ENCODE data around the gene F7. TPM values are rescaled to one million over a fixed set of nuclear protein-coding genes. Genes with fewer than 3 reads are reported as not detected.

F7 gene
- polyA plus RNA-seq, 4 donors: 0.24 to 45.3 TPM; not detected in 2

DNA sequence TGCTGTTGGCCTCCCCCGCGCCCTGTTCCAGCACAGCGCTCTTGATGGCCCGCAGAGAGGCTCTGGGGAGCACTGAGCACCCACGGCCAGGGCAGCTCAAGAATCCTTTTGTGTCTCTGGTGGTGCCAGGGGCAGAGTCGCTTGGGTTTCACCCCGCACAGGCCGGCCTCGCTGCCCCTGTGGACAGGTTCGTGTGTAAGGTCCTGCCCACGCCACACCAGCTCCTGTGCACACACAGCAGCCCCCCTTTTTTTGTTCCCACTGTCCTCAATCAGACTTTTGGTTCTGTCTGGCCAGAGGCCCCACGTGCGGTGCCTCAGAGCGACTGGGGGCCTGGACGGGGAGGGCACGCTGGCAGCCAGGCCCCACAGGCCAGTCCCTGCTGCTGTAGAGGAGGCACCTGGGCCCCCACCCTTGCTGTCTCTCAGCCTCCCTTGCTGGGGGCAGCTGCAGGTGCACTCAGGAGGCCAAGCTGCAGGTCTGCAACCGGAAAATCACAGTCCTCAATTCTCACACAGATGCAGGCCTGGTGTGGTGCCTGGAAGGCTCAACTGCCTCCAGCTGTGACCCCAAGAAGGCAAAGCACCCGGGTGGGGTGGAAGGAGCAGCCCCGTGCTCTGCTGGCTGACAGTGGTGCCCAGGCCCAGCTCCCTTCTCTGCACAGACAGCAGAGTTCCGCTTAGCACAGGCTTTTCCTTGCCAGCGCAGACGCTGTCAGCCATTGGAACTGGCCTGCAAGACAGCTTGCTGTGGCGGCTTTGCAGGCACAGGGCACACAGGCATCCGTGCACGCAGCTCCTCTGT is 12.6 kb upstream of the F7 start:
- 90 to 93% (median 92%) methylated on average over 24 to 25 of the region's 25 CpGs for WGBS, 3 donors
- no peak for DNase-seq

DNA sequence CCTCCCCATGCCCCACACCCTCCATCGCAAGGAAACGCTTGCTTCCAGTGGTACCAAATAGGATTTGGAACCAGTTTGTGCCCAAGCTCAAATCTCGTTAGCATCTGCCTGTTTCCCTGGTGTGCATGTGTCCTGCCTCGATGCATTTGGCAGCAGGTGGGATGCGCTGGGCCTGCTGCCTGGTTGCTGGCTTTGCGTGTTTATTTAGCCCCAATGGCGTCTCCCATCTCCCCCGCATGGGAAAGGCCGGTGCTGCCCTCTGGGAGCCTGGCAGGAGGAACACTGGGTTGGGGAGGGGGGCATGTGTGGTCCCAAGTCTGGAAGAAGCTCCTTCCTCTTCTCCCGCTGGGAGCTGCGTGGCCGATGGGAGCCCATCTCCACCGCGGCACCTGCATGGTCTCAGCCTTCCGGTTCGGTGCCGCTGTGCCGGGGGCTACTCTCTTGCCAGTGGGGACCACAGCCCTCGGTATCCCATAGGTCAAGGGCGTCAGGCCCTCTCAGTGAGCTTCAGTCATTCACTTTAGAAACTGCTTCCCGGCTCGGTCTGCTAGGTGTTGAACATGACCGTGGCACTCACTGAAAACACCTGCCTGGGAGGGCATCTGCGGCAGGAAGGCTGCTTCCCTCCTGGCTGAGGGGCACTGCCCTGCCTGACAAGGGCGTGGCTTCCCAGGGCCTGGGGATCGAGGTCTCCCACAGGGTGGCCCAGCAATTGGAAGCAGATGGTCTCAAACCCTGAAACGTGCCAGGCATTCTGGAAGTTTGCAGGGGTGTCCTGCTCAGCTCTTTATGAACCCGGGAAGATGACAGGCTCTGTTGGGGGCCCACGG is 11.8 kb upstream of the F7 start:
- WGBS, 3 donors: 79 to 86% (median 82%) methylated on average over 29 of the region's 29 CpGs
- no peak for FAIRE-seq

More for the DNA sequence above, 12.6 kb upstream of the F7 start:
- no peak overlapping the region for H3K27ac ChIP-seq (ENCODE audit: low read depth in 1 of 3, low read length in 2 of 3)
- no peaks in the 10 kb centered on the region for H3K27me3 ChIP-seq (ENCODE audit: control insufficient read depth in 3 of 3, insufficient read depth in 3 of 3, low read length in 3 of 3)
- H3K36me3 ChIP-seq (ENCODE audit: control insufficient read depth in 3 of 3, insufficient read depth in 2 of 3, low read depth in 1 of 3, low read length in 3 of 3): peaks cover 0 to 38% (median 0%) of the 10 kb centered on the region in 3 donors
- FAIRE-seq: no peak
- no peak overlapping the region for H3K4me3 ChIP-seq (ENCODE audit: low read depth in 1 of 3, low read length in 3 of 3)
- no peaks in the 10 kb centered on the region for H3K9me3 ChIP-seq (ENCODE audit: control insufficient read depth in 2 of 2, insufficient read depth in 1 of 2, low read depth in 1 of 2, low read length in 1 of 2)
- H3K4me1 ChIP-seq (ENCODE audit: control insufficient read depth in 3 of 3, insufficient read depth in 2 of 3, low read depth in 1 of 3, low read length in 2 of 3): no peaks in the 10 kb centered on the region

DNA sequence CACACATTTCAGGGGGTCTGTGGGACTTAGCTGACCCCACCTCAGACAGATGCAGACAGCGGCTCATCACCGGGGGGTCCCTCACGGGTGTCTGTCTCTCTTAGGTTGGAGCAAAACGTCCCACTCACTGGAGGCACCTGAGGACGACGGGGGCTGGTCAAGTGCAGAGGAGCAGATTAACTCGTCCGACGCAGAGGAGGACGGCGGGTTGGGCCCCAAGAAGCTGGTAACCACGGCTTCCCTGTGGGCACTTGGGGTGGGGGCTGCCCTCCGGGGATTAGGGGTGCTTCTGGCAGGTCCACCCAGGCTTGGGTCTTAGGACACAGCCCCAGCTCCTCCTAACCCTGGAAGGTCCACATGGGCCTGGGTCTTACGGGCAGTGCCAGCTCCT is 11.2 kb upstream of the F7 start:
- Histone ChIP-seq H3K4me1 (ENCODE audit: control insufficient read depth in 3 of 3, insufficient read depth in 2 of 3, low read depth in 1 of 3, low read length in 2 of 3) (no peaks in the 10 kb centered on the region), H3K36me3 (ENCODE audit: control insufficient read depth in 3 of 3, insufficient read depth in 2 of 3, low read depth in 1 of 3, low read length in 3 of 3) (peaks cover 0 to 28% (median 0%) of the 10 kb centered on the region in 3 donors), H3K27me3 (ENCODE audit: control insufficient read depth in 3 of 3, insufficient read depth in 3 of 3, low read length in 3 of 3) (peaks cover 0 to 4% (median 0%) of the 10 kb centered on the region in 3 donors), H3K27ac (ENCODE audit: low read depth in 1 of 3, low read length in 2 of 3) (no peak overlapping the region), H3K9me3 (ENCODE audit: control insufficient read depth in 2 of 2, insufficient read depth in 1 of 2, low read depth in 1 of 2, low read length in 1 of 2) (no peaks in the 10 kb centered on the region), H3K4me3 (ENCODE audit: low read depth in 1 of 3, low read length in 3 of 3) (no peak overlapping the region)
- 87 to 90% (median 87%) methylated on average over 13 to 14 of the region's 14 CpGs for WGBS, 3 donors
- DNase-seq (no peak), FAIRE-seq (no peak)

More for the DNA sequence above, 11.8 kb upstream of the F7 start:
- Histone ChIP-seq H3K9me3 (ENCODE audit: control insufficient read depth in 2 of 2, insufficient read depth in 1 of 2, low read depth in 1 of 2, low read length in 1 of 2) (no peaks in the 10 kb centered on the region), H3K36me3 (ENCODE audit: control insufficient read depth in 3 of 3, insufficient read depth in 2 of 3, low read depth in 1 of 3, low read length in 3 of 3) (peaks cover 0 to 33% (median 0%) of the 10 kb centered on the region in 3 donors), H3K27me3 (ENCODE audit: control insufficient read depth in 3 of 3, insufficient read depth in 3 of 3, low read length in 3 of 3) (no peaks in the 10 kb centered on the region), H3K27ac (ENCODE audit: low read depth in 1 of 3, low read length in 2 of 3) (no peak overlapping the region), H3K4me1 (ENCODE audit: control insufficient read depth in 3 of 3, insufficient read depth in 2 of 3, low read depth in 1 of 3, low read length in 2 of 3) (no peaks in the 10 kb centered on the region), H3K4me3 (ENCODE audit: low read depth in 1 of 3, low read length in 3 of 3) (no peak overlapping the region)
- DNase-seq: no peak

DNA sequence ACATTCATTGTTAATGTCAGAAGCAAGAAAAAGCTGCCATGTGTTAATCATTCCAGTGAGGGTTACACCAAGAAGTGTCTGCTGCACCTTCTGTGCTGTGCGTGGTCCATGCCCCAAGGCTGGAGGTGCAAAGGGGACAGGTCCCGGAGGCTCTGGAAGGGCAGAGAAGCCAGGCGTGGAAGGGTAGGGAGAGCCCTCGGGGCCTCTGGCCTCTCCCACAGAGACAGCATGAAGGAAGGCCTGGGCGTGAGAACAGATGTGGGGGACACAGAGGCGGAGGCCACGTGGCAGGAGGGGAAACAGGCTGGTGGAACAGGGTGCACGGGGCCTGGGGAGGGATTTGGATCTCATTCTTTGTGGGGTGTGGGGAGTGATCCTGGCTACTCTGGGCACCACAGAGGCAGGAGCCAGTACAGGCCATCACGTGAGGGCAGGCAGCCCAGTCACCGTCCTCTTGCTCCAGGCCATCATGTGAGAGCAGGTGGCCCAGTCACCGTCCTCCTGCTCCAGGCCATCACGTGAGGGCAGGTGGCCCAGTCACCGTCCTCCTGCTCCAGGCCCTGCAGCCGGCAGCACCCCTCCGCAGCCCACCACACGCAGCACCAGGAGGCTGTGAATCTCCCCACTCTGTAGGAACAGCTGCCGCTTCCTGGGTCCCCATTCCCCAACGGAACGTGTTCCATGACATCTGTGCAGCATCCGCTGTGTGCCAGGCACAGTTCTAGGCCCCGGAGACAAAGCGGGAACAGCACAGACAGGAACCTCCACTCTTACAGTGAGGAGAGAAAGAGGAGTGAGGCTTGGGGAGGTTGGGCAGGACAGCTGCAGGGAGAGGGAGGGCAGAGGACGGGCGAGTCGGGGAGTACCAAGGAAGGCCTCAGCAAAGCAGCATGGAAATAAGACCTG is 10.2 kb upstream of the F7 start:
- Histone ChIP-seq H3K27me3 (ENCODE audit: control insufficient read depth in 3 of 3, insufficient read depth in 3 of 3, low read length in 3 of 3) (peaks cover 0 to 4% (median 0%) of the 10 kb centered on the region in 3 donors), H3K27ac (ENCODE audit: low read depth in 1 of 3, low read length in 2 of 3) (no peak overlapping the region), H3K4me3 (ENCODE audit: low read depth in 1 of 3, low read length in 3 of 3) (no peak overlapping the region), H3K36me3 (ENCODE audit: control insufficient read depth in 3 of 3, insufficient read depth in 2 of 3, low read depth in 1 of 3, low read length in 3 of 3) (peaks cover 0 to 20% (median 0%) of the 10 kb centered on the region in 3 donors), H3K9me3 (ENCODE audit: control insufficient read depth in 2 of 2, insufficient read depth in 1 of 2, low read depth in 1 of 2, low read length in 1 of 2) (no peaks in the 10 kb centered on the region), H3K4me1 (ENCODE audit: control insufficient read depth in 3 of 3, insufficient read depth in 2 of 3, low read depth in 1 of 3, low read length in 2 of 3) (no peaks in the 10 kb centered on the region)
- DNase-seq (no peak), FAIRE-seq (no peak)
- 89 to 92% (median 90%) methylated on average over 25 of the region's 25 CpGs for WGBS, 3 donors

DNA sequence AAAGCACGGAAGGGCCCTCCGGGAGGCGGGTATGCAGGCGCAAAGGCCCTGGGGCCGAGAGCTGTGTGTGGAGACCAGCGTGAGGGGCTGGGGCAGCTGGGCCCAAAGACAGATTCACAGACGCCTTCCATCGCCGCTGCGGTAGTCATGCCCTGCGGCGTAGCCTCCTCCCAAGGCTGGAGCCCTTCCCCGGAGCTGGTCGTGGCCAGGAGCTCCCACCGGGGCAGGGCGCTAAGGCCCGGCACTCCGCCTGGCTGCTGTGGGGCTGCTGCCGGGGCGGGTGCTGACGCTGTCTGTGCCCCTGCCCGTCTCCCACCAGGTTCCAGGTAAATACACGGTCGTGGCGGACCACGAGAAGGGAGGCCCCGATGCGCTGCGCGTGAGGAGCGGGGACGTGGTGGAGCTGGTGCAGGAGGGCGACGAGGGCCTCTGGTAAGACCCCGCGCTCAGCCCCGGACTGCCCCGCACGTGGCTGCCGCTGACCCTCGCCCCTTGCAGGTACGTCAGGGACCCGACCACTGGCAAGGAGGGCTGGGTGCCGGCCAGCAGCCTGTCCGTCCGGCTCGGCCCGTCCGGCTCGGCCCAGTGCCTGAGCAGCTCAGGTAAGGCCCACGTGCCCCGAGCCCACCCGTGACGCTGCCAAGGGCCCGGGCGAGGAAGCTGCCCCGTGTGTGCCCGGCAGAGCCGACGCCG is 9.4 kb upstream of the F7 start:
- Histone ChIP-seq H3K4me1 (ENCODE audit: control insufficient read depth in 3 of 3, insufficient read depth in 2 of 3, low read depth in 1 of 3, low read length in 2 of 3) (no peaks in the 10 kb centered on the region), H3K27ac (ENCODE audit: low read depth in 1 of 3, low read length in 2 of 3) (no peak overlapping the region), H3K4me3 (ENCODE audit: low read depth in 1 of 3, low read length in 3 of 3) (no peak overlapping the region), H3K36me3 (ENCODE audit: control insufficient read depth in 3 of 3, insufficient read depth in 2 of 3, low read depth in 1 of 3, low read length in 3 of 3) (peaks cover 0 to 12% (median 0%) of the 10 kb centered on the region in 3 donors), H3K9me3 (ENCODE audit: control insufficient read depth in 2 of 2, insufficient read depth in 1 of 2, low read depth in 1 of 2, low read length in 1 of 2) (no peaks in the 10 kb centered on the region), H3K27me3 (ENCODE audit: control insufficient read depth in 3 of 3, insufficient read depth in 3 of 3, low read length in 3 of 3) (peaks cover 0 to 4% (median 0%) of the 10 kb centered on the region in 3 donors)
- FAIRE-seq (no peak), DNase-seq (no peak)
- WGBS, 3 donors: 93 to 96% (median 94%) methylated on average over 48 to 61 of the region's 61 CpGs

DNA sequence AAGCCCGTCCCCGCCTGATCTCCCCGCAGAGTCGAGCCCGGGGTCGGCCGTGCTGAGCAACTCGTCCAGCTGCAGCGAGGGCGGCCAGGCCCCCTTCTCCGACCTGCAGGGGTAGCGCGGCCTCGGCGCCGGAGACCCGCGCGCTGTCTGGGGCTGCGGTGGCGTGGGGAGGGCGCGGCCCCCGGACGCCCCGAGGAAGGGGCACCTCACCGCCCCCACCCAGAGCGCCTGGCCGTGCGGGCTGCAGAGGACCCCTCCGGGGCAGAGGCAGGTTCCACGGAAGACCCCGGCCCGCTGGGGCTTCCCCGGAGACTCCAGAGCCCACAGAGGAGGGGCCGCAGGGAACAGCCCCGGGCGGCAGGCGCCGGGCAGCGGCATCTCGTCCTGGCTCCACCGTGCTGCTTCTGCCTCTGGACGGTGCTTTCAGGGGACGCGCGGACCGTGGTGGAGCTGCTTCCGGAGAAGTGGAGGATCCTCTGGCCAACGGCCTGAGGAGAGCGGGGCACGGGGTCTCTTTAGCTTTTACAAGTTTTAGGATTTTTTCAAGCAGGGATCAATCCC is 8.8 kb upstream of the F7 start:
- DNase-seq: no peak
- Histone ChIP-seq H3K4me3 (ENCODE audit: low read depth in 1 of 3, low read length in 3 of 3) (no peak overlapping the region), H3K27ac (ENCODE audit: low read depth in 1 of 3, low read length in 2 of 3) (no peak overlapping the region), H3K9me3 (ENCODE audit: control insufficient read depth in 2 of 2, insufficient read depth in 1 of 2, low read depth in 1 of 2, low read length in 1 of 2) (no peaks in the 10 kb centered on the region), H3K27me3 (ENCODE audit: control insufficient read depth in 3 of 3, insufficient read depth in 3 of 3, low read length in 3 of 3) (peaks cover 0 to 4% (median 0%) of the 10 kb centered on the region in 3 donors), H3K4me1 (ENCODE audit: control insufficient read depth in 3 of 3, insufficient read depth in 2 of 3, low read depth in 1 of 3, low read length in 2 of 3) (no peaks in the 10 kb centered on the region), H3K36me3 (ENCODE audit: control insufficient read depth in 3 of 3, insufficient read depth in 2 of 3, low read depth in 1 of 3, low read length in 3 of 3) (peaks cover 0 to 6% (median 0%) of the 10 kb centered on the region in 3 donors)
- no peak for FAIRE-seq
- 93 to 96% (median 95%) methylated on average over 48 to 52 of the region's 52 CpGs for WGBS, 3 donors

DNA sequence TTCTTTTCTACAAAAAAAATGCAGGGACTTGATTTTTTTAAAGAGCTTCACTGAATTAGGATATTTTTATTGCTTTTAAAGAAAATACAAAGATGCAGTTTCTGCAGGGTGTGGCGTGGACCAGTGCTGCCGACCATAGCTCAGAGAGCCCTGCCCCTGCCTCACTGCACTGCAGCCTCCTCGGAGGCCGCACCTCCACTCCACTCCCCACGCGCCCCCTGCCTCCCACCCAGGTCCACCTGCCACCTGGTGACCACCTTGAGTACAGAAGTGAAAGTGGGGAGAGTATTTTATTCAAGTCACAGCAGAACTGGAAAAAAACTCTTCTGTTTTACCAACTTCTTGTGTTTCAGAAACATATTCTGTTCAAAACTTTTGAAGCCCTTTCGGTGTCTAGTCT is 7.9 kb upstream of the F7 start:
- no peak overlapping the region for H3K27ac ChIP-seq (ENCODE audit: low read depth in 1 of 3, low read length in 2 of 3)
- H3K4me3 ChIP-seq (ENCODE audit: low read depth in 1 of 3, low read length in 3 of 3): no peak overlapping the region
- 89 to 91% (median 89%) methylated on average over 7 of the region's 7 CpGs for WGBS, 3 donors
- FAIRE-seq (no peak), DNase-seq (no peak)
- H3K4me1 ChIP-seq (ENCODE audit: control insufficient read depth in 3 of 3, insufficient read depth in 2 of 3, low read depth in 1 of 3, low read length in 2 of 3): no peaks in the 10 kb centered on the region
- peaks cover 0 to 6% (median 0%) of the 10 kb centered on the region in 3 donors for H3K36me3 ChIP-seq (ENCODE audit: control insufficient read depth in 3 of 3, insufficient read depth in 2 of 3, low read depth in 1 of 3, low read length in 3 of 3)
- H3K27me3 ChIP-seq (ENCODE audit: control insufficient read depth in 3 of 3, insufficient read depth in 3 of 3, low read length in 3 of 3): peaks cover 0 to 4% (median 0%) of the 10 kb centered on the region in 3 donors
- H3K9me3 ChIP-seq (ENCODE audit: control insufficient read depth in 2 of 2, insufficient read depth in 1 of 2, low read depth in 1 of 2, low read length in 1 of 2): no peaks in the 10 kb centered on the region
